ENCODE results near the gene SLC25A20. TPM values are rescaled to one million over a fixed set of nuclear protein-coding genes. Genes with fewer than 3 reads are reported as not detected.

SLC25A20 gene
- total and polyA plus RNA-seq, 4 donors = 36.9 to 223 (median 86.5) TPM

- Histone ChIP-seq H3K36me3 (ENCODE audit: control insufficient read depth in 4 of 4, insufficient read depth in 3 of 4, low read depth in 1 of 4, low read length in 3 of 4) (peaks cover 0 to 2% (median 0%) of the 10 kb centered on the region in 4 donors), H3K9me3 (ENCODE audit: control insufficient read depth in 4 of 4, low read length in 3 of 4) (no peaks in the 10 kb centered on the region), H3K4me3 (ENCODE audit: low read depth in 1 of 3, low read length in 3 of 3) (no peak overlapping the region), H3K4me1 (ENCODE audit: control insufficient read depth in 4 of 4, insufficient read depth in 4 of 4, low read length in 3 of 4) (peaks cover 0 to under 1% (median 0%) of the 10 kb centered on the region in 4 donors), H3K9ac (ENCODE audit: low read depth in 1 of 2, low read length in 2 of 2) (no peak overlapping the region), H3K27ac (ENCODE audit: low read depth in 1 of 2, low read length in 2 of 2) (no peak overlapping the region), H3K27me3 (ENCODE audit: control insufficient read depth in 4 of 4, insufficient read depth in 4 of 4, low read length in 3 of 4) (no peaks in the 10 kb centered on the region)
- TF ChIP-seq YY1 (IDR thresholded peaks at IDR 0.05) (no peak), HNF4A (conservative IDR thresholded peaks at IDR 0.05) (no peak), NR2F2 (IDR thresholded peaks at IDR 0.05) (no peak), ATF3 (IDR thresholded peaks at IDR 0.05) (no peak), ZBTB33 (IDR thresholded peaks at IDR 0.05) (no peak), REST (IDR thresholded peaks at IDR 0.05) (no peak), HNF4G (IDR thresholded peaks at IDR 0.05) (no peak), TAF1 (conservative IDR thresholded peaks at IDR 0.05) (no peak), EGR1 (IDR thresholded peaks at IDR 0.05; ENCODE audit: low read depth in 2 of 2) (no peak), FOXA2 (IDR thresholded peaks at IDR 0.05) (no peak)
- DNase-seq (ENCODE audit: low spot score) = no peak
Observed at GRCh38 chr3:48832684-48833083, 66.0 kb downstream of the SLC25A20 start.

GRCh38 chr3:48830715-48831114 lies 68.0 kb downstream of the SLC25A20 start:
- no peak overlapping the region for H3K9ac ChIP-seq (ENCODE audit: low read depth in 1 of 2, low read length in 2 of 2)
- H3K4me1 ChIP-seq (ENCODE audit: control insufficient read depth in 4 of 4, insufficient read depth in 4 of 4, low read length in 3 of 4) = peaks cover 0 to 4% (median 0%) of the 10 kb centered on the region in 4 donors
- H3K36me3 ChIP-seq (ENCODE audit: control insufficient read depth in 4 of 4, insufficient read depth in 3 of 4, low read depth in 1 of 4, low read length in 3 of 4) = peaks cover 0 to 2% (median 0%) of the 10 kb centered on the region in 4 donors
- DNase-seq (ENCODE audit: low spot score) = no peak
- H3K9me3 ChIP-seq (ENCODE audit: control insufficient read depth in 4 of 4, low read length in 3 of 4) = no peaks in the 10 kb centered on the region
- no peak for TF ChIP-seq HNF4A (conservative IDR thresholded peaks at IDR 0.05)
- TF ChIP-seq CTCF (IDR thresholded peaks at IDR 0.05; ENCODE audit: low read depth, low read length, missing input control) = no peak
- TF ChIP-seq GABPA (IDR thresholded peaks at IDR 0.05 in 1 of 2, conservative IDR thresholded peaks at IDR 0.05 in 1 of 2) = no peak
- TF ChIP-seq HNF4G (IDR thresholded peaks at IDR 0.05) = no peak
- TF ChIP-seq RXRA (IDR thresholded peaks at IDR 0.05) = no peak
- TF ChIP-seq FOXA2 (IDR thresholded peaks at IDR 0.05) = no peak
- no peak for TF ChIP-seq ZBTB33 (IDR thresholded peaks at IDR 0.05)
- TF ChIP-seq TAF1 (conservative IDR thresholded peaks at IDR 0.05) = no peak
- no peak for TF ChIP-seq REST (IDR thresholded peaks at IDR 0.05)
- no peak for TF ChIP-seq MAX (IDR thresholded peaks at IDR 0.05)
- TF ChIP-seq EGR1 (IDR thresholded peaks at IDR 0.05; ENCODE audit: low read depth in 2 of 2) = no peak
- TF ChIP-seq NR2F2 (IDR thresholded peaks at IDR 0.05) = no peak
- no peak for TF ChIP-seq JUND (IDR thresholded peaks at IDR 0.05)
- TF ChIP-seq RAD21 (IDR thresholded peaks at IDR 0.05) = no peak
- no peak for TF ChIP-seq SP1 (IDR thresholded peaks at IDR 0.05)
- TF ChIP-seq FOXA1 (IDR thresholded peaks at IDR 0.05) = no peak
- no peak for TF ChIP-seq ATF3 (IDR thresholded peaks at IDR 0.05)
- no peak for TF ChIP-seq YY1 (IDR thresholded peaks at IDR 0.05)
- WGBS = 96% methylated on average over 6 of the region's 6 CpGs
- H3K4me3 ChIP-seq (ENCODE audit: low read depth in 1 of 3, low read length in 3 of 3) = no peak overlapping the region
- H3K27me3 ChIP-seq (ENCODE audit: control insufficient read depth in 4 of 4, insufficient read depth in 4 of 4, low read length in 3 of 4) = no peaks in the 10 kb centered on the region
- H3K27ac ChIP-seq (ENCODE audit: low read depth in 1 of 2, low read length in 2 of 2) = no peak overlapping the region
